GM12875 (cell line): Measurements from ENCODE around the gene FGFR3.

Experiments used
- H3K4me3 ChIP-seq: one replicate; pipeline ENCODE4 v1.5.1; 2011; ENCODE audit warnings: low read depth, low read length, control low read depth
- CTCF ChIP-seq: IDR thresholded peaks from 2 replicates; pipeline ENCODE4 v1.5.1; 2011; ENCODE audit warnings: low read depth, mild to moderate bottlenecking, control low read depth, inconsistent platforms, low read length, moderate library complexity, borderline replicate concordance; ENCODE audit not compliant: insufficient read depth

Gene FGFR3

GRCh38 chr4:1808851-1809753 lies 16.0 kb downstream of the FGFR3 start:
- no peak for TF ChIP-seq CTCF
- no peak overlapping the region for H3K4me3 ChIP-seq

- peak; percentile 97 for TF ChIP-seq CTCF
Observed at GRCh38 chr4:1809754-1810502, 16.8 kb downstream of the FGFR3 start.

GRCh38 chr4:1810765-1811164 lies 17.7 kb downstream of the FGFR3 start:
- no peak overlapping the region for H3K4me3 ChIP-seq
- no peak for TF ChIP-seq CTCF

More at GRCh38 chr4:1809754-1810502, 16.8 kb downstream of the FGFR3 start:
- no peak overlapping the region for H3K4me3 ChIP-seq

GRCh38 chr4:1812720-1813119 lies 19.6 kb downstream of the FGFR3 start:
- no peak for TF ChIP-seq CTCF
- H3K4me3 ChIP-seq: no peak overlapping the region

- TF ChIP-seq CTCF: no peak
- no peak overlapping the region for H3K4me3 ChIP-seq
Observed at GRCh38 chr4:1813231-1813630, 20.1 kb downstream of the FGFR3 start.

- 0 out of 2 replicates have a peak, but pooled peaks have one; percentile 5 for TF ChIP-seq CTCF
- no peak overlapping the region for H3K4me3 ChIP-seq
Observed at GRCh38 chr4:1813915-1814314, 20.8 kb downstream of the FGFR3 start.

- TF ChIP-seq CTCF: no peak
- H3K4me3 ChIP-seq: no peak overlapping the region
Observed at GRCh38 chr4:1814453-1814852, 21.4 kb downstream of the FGFR3 start.
